GM12892 (cell line): ENCODE measurements around the gene PRKCZ.

Source experiments
- POLR2A ChIP-seq: IDR thresholded peaks from 2 replicates; pipeline ENCODE4 v1.6.1; 2011; ENCODE audit warnings: low read depth, low read length, control low read depth
- POLR2AphosphoS5 ChIP-seq: IDR thresholded peaks from 2 replicates; pipeline ENCODE4 v1.6.1; 2011; ENCODE audit warnings: low read depth, low read length, control low read depth
- TAF1 ChIP-seq: IDR thresholded peaks from 2 replicates; pipeline ENCODE4 v1.6.1; 2011; ENCODE audit warnings: low read depth, mild to moderate bottlenecking, control low read depth, low read length, borderline replicate concordance

DNA sequence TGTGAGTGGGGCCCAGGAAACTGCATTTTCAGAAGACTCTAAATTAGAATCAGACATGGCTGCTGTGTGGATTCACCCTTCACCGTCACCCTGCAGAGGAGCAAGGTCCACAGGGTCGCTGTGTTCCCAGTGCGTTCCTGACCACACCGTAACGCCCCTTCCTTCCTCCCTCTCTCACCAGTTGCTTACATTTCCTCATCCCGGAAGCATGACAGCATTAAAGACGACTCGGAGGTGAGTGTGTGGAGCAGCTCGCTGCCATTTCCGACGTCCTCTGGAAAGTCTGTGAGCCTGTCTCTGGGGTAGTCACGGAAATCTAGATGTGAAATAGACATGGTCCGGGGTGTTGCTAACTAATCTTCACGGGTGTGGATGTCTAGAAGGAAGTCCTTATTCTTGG lies 98.5 kb downstream of the PRKCZ start:
- TF ChIP-seq POLR2AphosphoS5, result no peak
- no peak for TF ChIP-seq POLR2A
- TF ChIP-seq TAF1, result no peak
